AML-193 (cell line): ENCODE data around the gene KCNMB2.
"Not testable (repeated sequence)": the region's sequence is repeated elsewhere in the genome, so short reads cannot be mapped to it uniquely, and the experiment has no call there.

ENCODE experiments used
- DNase-seq, 2 experiments: peaks; one replicate each; lab custom pipeline; 2025; lab: John Stamatoyannopoulos, UW

The KCNMB2 gene

GRCh38 chr3:178536211-178537079 is at the start of gene KCNMB2:
KCNMB2 (plus strand) TSS chr3:178536436.
- no peak for DNase-seq

- no peak for DNase-seq
Measured at GRCh38 chr3:178486903-178487302, 49.3 kb upstream of the KCNMB2 start.

- no peak for DNase-seq
Measured at GRCh38 chr3:178487752-178488151, 48.5 kb upstream of the KCNMB2 start.

GRCh38 chr3:178491751-178492150 is 44.5 kb upstream of the KCNMB2 start:
- no peak for DNase-seq

DNA sequence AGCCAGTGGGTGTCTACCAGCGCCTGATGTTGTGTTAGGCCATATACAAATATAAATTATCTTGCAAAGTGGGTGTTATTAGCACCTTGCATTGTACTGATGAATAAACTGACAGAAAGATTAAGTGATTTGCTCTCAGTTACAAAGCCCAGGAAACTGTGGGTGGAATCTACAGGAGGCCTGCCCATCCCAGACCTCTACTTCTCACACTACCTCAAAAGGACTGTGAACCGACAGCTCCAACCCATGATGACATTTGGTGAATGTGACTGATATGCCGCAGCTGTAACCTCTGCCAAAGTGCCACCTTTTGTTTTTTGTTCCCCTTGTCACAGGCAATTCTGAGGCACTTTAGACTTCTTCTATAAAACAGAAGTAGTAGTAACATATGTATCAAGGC is 43.7 kb upstream of the KCNMB2 start:
- no peak for DNase-seq

DNA sequence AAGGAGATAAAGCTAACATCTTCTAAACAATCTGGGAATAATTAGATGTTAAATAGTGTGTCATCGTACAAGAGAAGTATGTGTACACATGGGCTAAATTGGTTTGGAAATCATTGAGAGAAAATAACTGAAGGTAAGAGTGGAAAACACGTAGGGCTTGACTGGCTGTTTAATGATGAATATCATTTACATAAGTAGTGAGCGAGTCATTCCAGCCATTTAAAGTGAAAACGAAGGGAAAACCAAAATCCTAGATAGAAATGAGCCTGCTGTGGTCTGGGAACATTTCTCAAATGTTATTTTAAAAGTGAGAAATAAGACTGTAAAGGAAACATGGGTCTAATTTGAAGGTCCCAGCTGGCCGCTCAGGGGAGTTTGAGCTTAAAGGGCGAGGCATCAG is 41.9 kb upstream of the KCNMB2 start:
- no peak for DNase-seq

GRCh38 chr3:178496911-178497310 is 39.3 kb upstream of the KCNMB2 start:
- no peak for DNase-seq

- no peak for DNase-seq
Measured at GRCh38 chr3:178498871-178499270, 37.4 kb upstream of the KCNMB2 start.

DNA sequence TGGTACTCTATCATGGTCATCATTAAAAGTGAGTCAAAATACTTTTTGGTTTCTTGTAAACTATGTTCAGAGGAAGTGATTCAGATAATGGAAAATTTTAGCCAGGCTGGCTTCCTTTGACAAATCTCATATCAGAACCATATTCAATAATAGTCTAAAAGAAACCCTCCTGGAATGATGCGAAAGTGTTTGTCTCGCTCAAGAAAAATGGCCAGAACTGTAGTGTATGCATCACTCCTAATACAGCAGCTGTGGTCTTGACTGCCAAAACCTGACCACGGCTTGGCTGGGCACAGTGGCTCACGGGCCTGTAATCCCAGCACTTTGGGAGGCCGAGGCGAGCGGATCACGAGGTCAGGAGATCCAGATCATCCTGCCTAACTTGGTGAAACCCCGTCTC is 35.6 kb upstream of the KCNMB2 start:
- DNase-seq = no peak

- no peak for DNase-seq
Measured at GRCh38 chr3:178504128-178504527, 32.1 kb upstream of the KCNMB2 start.

DNA sequence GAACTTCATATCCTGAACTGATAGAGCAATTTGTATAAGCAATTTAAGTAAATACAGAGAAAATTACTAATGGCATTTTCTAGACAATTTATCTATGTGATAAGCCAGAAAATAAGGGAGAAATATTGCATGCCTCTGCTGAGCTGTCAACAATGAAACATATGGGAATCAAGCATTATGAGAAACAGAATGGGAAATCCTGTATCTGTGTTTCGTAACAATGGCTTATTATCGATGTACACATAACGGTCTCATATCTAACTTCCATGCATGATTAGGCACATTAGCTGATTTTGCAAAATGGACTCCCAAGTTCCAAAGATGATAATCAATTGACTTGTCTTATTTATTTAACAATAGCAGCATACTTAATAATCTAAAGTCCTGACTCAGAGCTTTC is 30.4 kb upstream of the KCNMB2 start:
- no peak for DNase-seq

GRCh38 chr3:178507507-178508442 is 28.5 kb upstream of the KCNMB2 start:
- no peak for DNase-seq

DNA sequence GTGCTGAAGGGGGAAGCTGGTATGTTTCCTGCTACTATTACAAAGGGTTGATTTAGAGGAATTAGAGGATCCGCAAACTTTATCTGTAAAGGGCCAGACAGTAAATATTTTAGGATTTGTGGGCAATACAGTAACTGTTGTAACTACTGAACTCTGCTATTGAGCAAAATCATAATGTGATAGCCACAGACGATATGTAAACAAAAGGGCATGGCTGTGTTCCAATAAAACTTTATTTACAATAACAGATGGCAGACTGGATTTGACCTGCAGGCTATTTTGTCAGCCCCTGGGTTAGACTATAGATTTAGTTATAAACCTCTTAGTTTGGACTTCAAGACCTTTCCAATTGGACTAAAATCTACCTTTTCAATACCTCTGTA is 27.8 kb upstream of the KCNMB2 start:
- no peak for DNase-seq

DNA sequence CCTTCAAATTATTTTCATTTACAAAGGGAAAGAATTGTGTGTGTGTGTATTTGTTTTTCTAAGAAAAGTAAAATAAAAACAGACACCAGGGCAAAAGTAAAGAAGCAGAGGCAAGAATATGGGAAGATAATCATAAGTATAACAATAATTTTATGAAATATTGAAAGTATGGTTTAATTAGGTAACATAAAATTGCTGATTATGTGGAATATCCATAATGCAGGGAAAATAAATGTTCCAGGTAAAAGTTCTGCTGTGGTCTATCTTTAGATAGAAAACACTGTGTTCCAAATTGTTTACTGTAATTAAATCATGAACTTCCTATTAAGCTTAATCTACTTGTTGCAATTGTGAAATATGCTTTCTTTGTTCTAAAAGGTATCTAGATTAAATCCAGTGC is 25.7 kb upstream of the KCNMB2 start:
- DNase-seq = no peak

DNA sequence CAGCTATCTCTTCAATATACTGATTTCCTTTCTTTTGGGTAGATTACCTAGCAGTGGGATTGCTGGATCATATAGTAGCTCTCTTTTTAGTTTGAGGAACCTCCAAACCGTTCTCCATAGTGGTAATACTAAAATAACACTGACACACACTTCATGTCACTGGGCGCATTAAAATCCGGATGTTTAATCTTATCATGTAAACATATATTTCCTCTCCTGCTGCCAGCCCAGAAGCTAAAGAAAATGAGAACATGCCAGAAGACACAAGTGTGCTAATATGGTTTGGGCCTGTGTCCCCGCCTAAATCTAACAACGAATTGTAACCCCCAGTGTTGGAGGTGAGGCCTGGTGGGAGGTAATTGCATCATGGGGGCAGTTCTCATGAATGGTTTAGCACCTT is 23.6 kb upstream of the KCNMB2 start:
- no peak for DNase-seq

- DNase-seq = no peak
Measured at GRCh38 chr3:178513546-178514380, 22.5 kb upstream of the KCNMB2 start.

DNA sequence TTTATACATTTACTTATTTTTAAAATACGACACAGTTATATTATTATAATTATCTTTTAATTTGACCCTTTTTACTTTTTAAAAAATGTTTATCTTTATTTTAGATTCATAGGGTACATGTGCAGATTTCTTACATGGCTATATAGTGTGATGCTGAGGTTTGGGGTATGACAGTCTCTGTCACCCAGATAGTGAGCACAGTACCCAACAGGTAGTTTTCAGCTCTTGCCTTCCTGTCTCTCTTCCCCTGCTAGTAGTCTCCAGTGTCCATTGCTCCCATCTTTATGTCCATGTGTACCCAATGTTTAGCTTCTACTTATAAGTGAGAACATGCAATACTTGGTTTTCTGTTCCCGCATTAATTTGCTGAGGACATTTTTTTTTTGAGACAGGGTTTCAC is 21.8 kb upstream of the KCNMB2 start:
- DNase-seq = no peak

DNA sequence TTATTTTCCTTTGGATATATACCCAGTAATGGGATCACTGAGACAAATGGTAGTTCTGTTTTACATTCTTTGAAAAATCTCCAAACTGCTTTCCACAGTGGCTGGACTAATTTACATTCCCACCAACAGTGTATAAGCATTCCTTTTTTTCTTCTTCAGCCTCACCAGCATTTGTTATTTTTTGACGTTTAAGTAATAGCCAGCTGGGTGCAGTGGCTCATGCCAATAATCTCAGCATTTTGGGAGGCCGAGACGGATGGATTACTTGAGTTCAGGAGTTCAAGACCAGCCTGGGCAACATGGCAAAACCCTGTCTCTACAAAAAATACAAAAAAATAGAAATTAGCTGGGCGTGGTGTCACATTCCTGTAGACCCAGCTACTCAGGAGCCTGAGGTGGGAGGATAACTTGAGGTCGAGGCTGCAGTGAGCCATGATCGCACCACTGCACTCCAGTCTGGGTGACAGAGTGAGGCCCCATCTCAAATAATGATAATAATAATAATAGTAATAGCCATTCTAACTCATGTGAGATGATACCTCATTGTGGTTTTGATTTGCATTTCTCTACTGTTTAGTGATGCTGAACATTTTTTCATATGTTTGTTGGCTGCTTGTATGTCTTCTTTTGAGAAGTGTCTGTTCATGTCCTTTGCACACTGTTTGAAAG is 21.0 kb upstream of the KCNMB2 start:
- DNase-seq = not testable (repeated sequence)

DNA sequence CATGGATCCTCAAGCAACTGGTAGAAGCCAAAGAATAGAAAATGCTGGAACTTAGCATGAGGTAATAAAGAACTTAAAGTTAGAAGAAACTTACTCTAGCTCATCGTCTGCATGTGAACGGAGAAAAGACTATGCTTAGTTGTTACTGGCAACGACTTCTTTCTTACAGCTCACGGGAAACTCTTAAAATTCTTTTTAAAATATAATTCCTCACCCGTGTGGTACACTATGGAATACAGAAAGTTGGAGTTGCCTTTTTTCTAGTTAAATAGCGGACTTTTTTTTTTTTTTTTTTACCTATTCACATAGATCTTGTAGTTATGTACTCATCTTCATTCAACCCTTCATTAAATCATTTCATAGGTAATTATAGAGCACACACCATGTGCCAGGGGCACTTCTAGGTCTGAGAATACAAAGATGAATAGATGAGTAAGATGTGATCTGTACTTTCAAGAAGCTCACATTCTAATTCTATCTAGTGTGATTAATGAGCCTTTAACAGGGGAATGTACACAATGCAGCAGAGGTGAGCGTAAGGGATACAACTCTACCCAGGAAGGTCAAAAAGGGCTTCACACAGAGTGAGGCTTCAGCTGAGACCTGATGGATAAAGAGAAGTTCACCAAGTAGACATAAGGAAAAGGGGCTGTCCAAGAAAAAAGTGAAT is 18.4 kb upstream of the KCNMB2 start:
- no peak for DNase-seq

- DNase-seq = no peak
Measured at GRCh38 chr3:178518660-178519396, 17.4 kb upstream of the KCNMB2 start.
